ENCODE data around the gene LRP6. TPM values are rescaled to one million over a fixed set of nuclear protein-coding genes. Genes with fewer than 3 reads are reported as not detected.
A peak's percentile ranks its signal among the peaks of the same experiment; 100 is the strongest.

Gene LRP6
- total and polyA plus RNA-seq, 10 of the 15 experiments (the other 5 are each of a cell fraction or from before 2014, with no cell fraction given), result 1.5 to 14.9 (median 6.1) TPM

GRCh38 chr12:12070674-12071656, 195.9 kb downstream of the LRP6 start, which contains the start of gene BCL2L14:
Gene BCL2L14, plus strand, starts transcription at chr12:12070939. Its CDS starts 8,367 bp downstream, at chr12:12079306.
- DNase-seq (ENCODE audit: low read depth, low spot score) (peak; percentile 36), FAIRE-seq (peak; percentile 88), ATAC-seq (peak; percentile 86)
- ChIA-PET RAD21 (ENCODE audit: unreplicated experiment) (interaction anchor here (0.5 to 2.0 kb wide), 5 partner anchors 12 to 490 kb away, joined by 3 to 11 read pairs (median 8); no protein-coding TSS in a partner anchor), POLR2A (interaction anchor here (1.0 kb wide), 1 partner anchor 313 kb away, joined by 4 read pairs; no protein-coding TSS in a partner anchor), SMC1A (ENCODE audit: uncharacterized antibody, unreplicated experiment) (interaction anchor here (1.0 to 2.0 kb wide), 9 partner anchors 11 to 492 kb away, joined by 3 to 10 read pairs (median 6); no protein-coding TSS in a partner anchor), CTCF (interaction anchor here (0.6 to 4.4 kb wide), 19 partner anchors 11 to 666 kb away, joined by 3 to 29 read pairs (median 4); no protein-coding TSS in a partner anchor)
- Histone ChIP-seq H2AFZ (ENCODE audit: control insufficient read depth, low read depth, low read length) (peak within 1 kb of the TSS; percentile 86), H3K9ac (ENCODE audit: control insufficient read depth, insufficient read depth, low read length) (peak within 1 kb of the TSS; percentile 77), H3K9me3 (replicated peaks; ENCODE audit: control insufficient read depth, insufficient read depth, low read length) (no peaks in the 10 kb centered on the region), H4K20me1 (ENCODE audit: control insufficient read depth, insufficient read depth) (no peaks in the 10 kb centered on the region), H3K4me1 (ENCODE audit: control insufficient read depth, insufficient read depth, low read length) (peaks cover 7% of the 10 kb centered on the region), H3K4me2 (ENCODE audit: control insufficient read depth, insufficient read depth) (peak within 1 kb of the TSS; percentile 99), H3K27ac (ENCODE audit: control insufficient read depth, insufficient read depth) (peak within 1 kb of the TSS; percentile 70), H3K36me3 (ENCODE audit: control insufficient read depth in 2 of 2, insufficient read depth in 2 of 2, low read length in 1 of 2) (no peaks in the 10 kb centered on the region), H3K79me2 (ENCODE audit: control insufficient read depth, insufficient read depth, low read length) (no peaks in the 10 kb centered on the region), H3K4me3 (peak within 1 kb of the TSS; percentile 72), H3K27me3 (replicated peaks in 1 of 2; ENCODE audit: control insufficient read depth in 2 of 2, insufficient read depth in 2 of 2, low read length in 1 of 2) (no peaks in the 10 kb centered on the region)
- in situ Hi-C loops (cut with MboI), result no loop called here
- WGBS (ENCODE audit: insufficient coverage, insufficient replicate concordance, low lambda C conversion rate, missing lambda C conversion rate), result 38% methylated on average over 12 of the region's 12 CpGs
- BruUV-seq (replicated peaks), result TSS peak; percentile 79
- intact Hi-C loops (cut with micrococcal nuclease; ENCODE audit: unreplicated experiment), result no loop called here
- TF ChIP-seq PML (IDR thresholded peaks at IDR 0.05; ENCODE audit: low read length), result no peak
- no peak for TF ChIP-seq NBN (IDR thresholded peaks at IDR 0.05)
- no peak for TF ChIP-seq MTA2 (IDR thresholded peaks at IDR 0.05; ENCODE audit: low read depth)
- TF ChIP-seq EZH2 (IDR thresholded peaks at IDR 0.05; ENCODE audit: borderline replicate concordance, control insufficient read depth, low read depth, low read length), result no peak
- no peak for TF ChIP-seq ZBTB4 (CRISPR knock-in tag; IDR thresholded peaks at IDR 0.05)
- TF ChIP-seq POLR2AphosphoS5 (IDR thresholded peaks at IDR 0.05; ENCODE audit: low read length), result 0 out of 2 replicates have a peak, but pooled peaks have one; percentile 18
- TF ChIP-seq IKZF2 (IDR thresholded peaks at IDR 0.05), result no peak
- peak; percentile 64; the same call in 1 of the 2 replicates for TF ChIP-seq SPI1 (IDR thresholded peaks at IDR 0.05; ENCODE audit: borderline replicate concordance, insufficient read depth, low read depth, low read length)
- no peak for TF ChIP-seq TCF7 (IDR thresholded peaks at IDR 0.05; ENCODE audit: borderline replicate concordance)
- TF ChIP-seq BCL3 (IDR thresholded peaks at IDR 0.05; ENCODE audit: borderline replicate concordance, insufficient read depth, low read depth, low read length, poor library complexity, severe bottlenecking), result no peak
- TF ChIP-seq CREB1 (IDR thresholded peaks at IDR 0.05; ENCODE audit: low read depth), result peak; percentile 49; the same call in 1 of the 2 replicates
- no peak for TF ChIP-seq ZBTB11 (CRISPR knock-in tag; IDR thresholded peaks at IDR 0.05)
- peak; percentile 15; the same call in 1 of the 2 replicates for TF ChIP-seq ATF7 (IDR thresholded peaks at IDR 0.05; ENCODE audit: low read depth)

All from GM12878 (cell line).